WTC11 (cell line): ENCODE results near the gene ANKIB1. TPM values are rescaled to one million over a fixed set of nuclear protein-coding genes. Genes with fewer than 3 reads are reported as not detected.

ENCODE experiments used
- ATAC-seq: fragments of 200-7000 bp; cut with Tn5 transposase; 2 replicates; pipeline ENCODE4 v1.10.0; 2021; ENCODE audit warnings: mild to moderate bottlenecking, moderate library complexity
- CTCF ChIA-PET: fragments of 300-600 bp; sonication (Branson Sonifier 250); formaldehyde crosslinking; loops from one replicate; lab custom pipeline; 2021; ENCODE audit warnings: antibody characterized with exemption; lab: Charles Lee
- POLR2A ChIA-PET: fragments of 350-600 bp; sonication (Branson Sonifier 250); formaldehyde crosslinking; loops from one replicate; lab custom pipeline; 2021; ENCODE audit warnings: antibody characterized with exemption; lab: Charles Lee
- DNase-seq: peaks from one replicate; pipeline ENCODE4 v3.0.0; 2021; ENCODE audit warnings: low spot score
- H3K27ac Mint-ChIP-seq: 2 replicates; pipeline ENCODE4 v1.8.0; 2021; ENCODE audit warnings: mixed read lengths
- H3K27me3 Mint-ChIP-seq: 2 replicates; pipeline ENCODE4 v1.8.0; 2021; ENCODE audit warnings: low read depth, mild to moderate bottlenecking, moderate library complexity, mixed read lengths
- H3K36me3 Mint-ChIP-seq: 2 replicates; pipeline ENCODE4 v1.8.0; 2021; ENCODE audit warnings: mixed read lengths
- H3K4me1 Mint-ChIP-seq: 2 replicates; pipeline ENCODE4 v1.8.0; 2022; ENCODE audit warnings: mixed read lengths
- H3K4me3 Mint-ChIP-seq: 2 replicates; pipeline ENCODE4 v1.8.0; 2021; ENCODE audit warnings: mild to moderate bottlenecking, moderate library complexity, mixed read lengths
- H3K9me3 Mint-ChIP-seq: 2 replicates; pipeline ENCODE4 v1.8.0; 2021; ENCODE audit warnings: mixed read lengths
- CREB1 ChIP-seq: sonication (generic); formaldehyde crosslinking; IDR thresholded peaks from 2 replicates; pipeline ENCODE4 v1.8.0; 2023; ENCODE audit warnings: mild to moderate bottlenecking, missing genetic modification reagents
- E2F1 ChIP-seq: sonication (generic); formaldehyde crosslinking; IDR thresholded peaks from 2 replicates; pipeline ENCODE4 v1.8.0; 2022; ENCODE audit warnings: mild to moderate bottlenecking, missing genetic modification reagents
- MXD4 ChIP-seq: fragments of 250-450 bp; sonication (Bioruptor Pico); IDR thresholded peaks from 2 replicates; pipeline ENCODE4 v1.8.0; 2021; ENCODE audit warnings: mild to moderate bottlenecking, moderate library complexity, borderline replicate concordance
- PRDM15 ChIP-seq: sonication (generic); formaldehyde crosslinking; IDR thresholded peaks from 2 replicates; pipeline ENCODE4 v1.8.0; 2022; ENCODE audit warnings: missing genetic modification reagents
- RELA ChIP-seq: sonication (generic); formaldehyde crosslinking; IDR thresholded peaks from 2 replicates; pipeline ENCODE4 v1.8.1; 2022; ENCODE audit warnings: missing genetic modification reagents, mild to moderate bottlenecking, borderline replicate concordance
- SMAD4 ChIP-seq: sonication (generic); formaldehyde crosslinking; IDR thresholded peaks from 2 replicates; pipeline ENCODE4 v1.8.0; 2022; ENCODE audit warnings: mild to moderate bottlenecking, missing genetic modification reagents
- ZBTB43 ChIP-seq: sonication (generic); formaldehyde crosslinking; IDR thresholded peaks from 2 replicates; pipeline ENCODE4 v1.8.1; 2023; ENCODE audit warnings: mild to moderate bottlenecking, missing genetic modification reagents
- ZNF281 ChIP-seq: sonication (generic); formaldehyde crosslinking; IDR thresholded peaks from 2 replicates; pipeline ENCODE4 v1.8.0; 2023; ENCODE audit warnings: mild to moderate bottlenecking, missing genetic modification reagents
- ZNF317 ChIP-seq: sonication (generic); formaldehyde crosslinking; IDR thresholded peaks from 2 replicates; pipeline ENCODE4 v1.8.1; 2023; ENCODE audit warnings: low read depth, mild to moderate bottlenecking, moderate library complexity, missing genetic modification reagents, borderline replicate concordance
- ZNF425 ChIP-seq: fragments of 250-450 bp; sonication (Bioruptor Pico); conservative IDR thresholded peaks from 2 replicates; pipeline ENCODE4 v1.9.0; 2021; ENCODE audit warnings: mild to moderate bottlenecking
- ZNF532 ChIP-seq: fragments of 250-450 bp; sonication (Bioruptor Pico); IDR thresholded peaks from 2 replicates; pipeline ENCODE4 v1.9.0; 2021; ENCODE audit warnings: mild to moderate bottlenecking, borderline replicate concordance
- ZNF671 ChIP-seq: fragments of 250-450 bp; sonication (Bioruptor Pico); IDR thresholded peaks from 2 replicates; pipeline ENCODE4 v1.8.0; 2021; ENCODE audit warnings: mild to moderate bottlenecking
- total RNA-seq: library from RNA; stranded (reverse); gene quantifications from 3 replicates; pipeline ENCODE4 v1.2.3, GENCODE V29; 2021
- TF ChIP-seq, protein P1 (sequence below): sonication (generic); formaldehyde crosslinking; IDR thresholded peaks from 2 replicates; pipeline ENCODE4 v1.8.1; 2023; ENCODE audit warnings: mild to moderate bottlenecking, missing genetic modification reagents, moderate library complexity
- TF ChIP-seq, protein P2 (sequence below): sonication (generic); formaldehyde crosslinking; IDR thresholded peaks from 2 replicates; pipeline ENCODE4 v1.8.0; 2023; ENCODE audit warnings: missing genetic modification reagents
- TF ChIP-seq, protein P3 (sequence below): fragments of 250-450 bp; sonication (Bioruptor Pico); IDR thresholded peaks from 2 replicates; pipeline ENCODE4 v1.8.0; 2021; ENCODE audit warnings: mild to moderate bottlenecking

The ANKIB1 gene
- total RNA-seq, 1 experiment from 2014 or later: 38.5 TPM

GRCh38 chr7:92336662-92337340 lies 91.0 kb downstream of the ANKIB1 start:
- TF ChIP-seq, protein P1, sequence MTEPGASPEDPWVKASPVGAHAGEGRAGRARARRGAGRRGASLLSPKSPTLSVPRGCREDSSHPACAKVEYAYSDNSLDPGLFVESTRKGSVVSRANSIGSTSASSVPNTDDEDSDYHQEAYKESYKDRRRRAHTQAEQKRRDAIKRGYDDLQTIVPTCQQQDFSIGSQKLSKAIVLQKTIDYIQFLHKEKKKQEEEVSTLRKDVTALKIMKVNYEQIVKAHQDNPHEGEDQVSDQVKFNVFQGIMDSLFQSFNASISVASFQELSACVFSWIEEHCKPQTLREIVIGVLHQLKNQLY: no peak
- TF ChIP-seq, protein P2, sequence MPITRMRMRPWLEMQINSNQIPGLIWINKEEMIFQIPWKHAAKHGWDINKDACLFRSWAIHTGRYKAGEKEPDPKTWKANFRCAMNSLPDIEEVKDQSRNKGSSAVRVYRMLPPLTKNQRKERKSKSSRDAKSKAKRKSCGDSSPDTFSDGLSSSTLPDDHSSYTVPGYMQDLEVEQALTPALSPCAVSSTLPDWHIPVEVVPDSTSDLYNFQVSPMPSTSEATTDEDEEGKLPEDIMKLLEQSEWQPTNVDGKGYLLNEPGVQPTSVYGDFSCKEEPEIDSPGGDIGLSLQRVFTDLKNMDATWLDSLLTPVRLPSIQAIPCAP: no peak
- TF ChIP-seq PRDM15 (CRISPR knock-in tag) (no peak), ZNF425 (CRISPR knock-in tag) (no peak), ZNF281 (CRISPR knock-in tag) (no peak), CREB1 (no peak), RELA (CRISPR knock-in tag) (no peak), ZBTB43 (CRISPR knock-in tag) (no peak), SMAD4 (no peak)
- TF ChIP-seq, protein P3, sequence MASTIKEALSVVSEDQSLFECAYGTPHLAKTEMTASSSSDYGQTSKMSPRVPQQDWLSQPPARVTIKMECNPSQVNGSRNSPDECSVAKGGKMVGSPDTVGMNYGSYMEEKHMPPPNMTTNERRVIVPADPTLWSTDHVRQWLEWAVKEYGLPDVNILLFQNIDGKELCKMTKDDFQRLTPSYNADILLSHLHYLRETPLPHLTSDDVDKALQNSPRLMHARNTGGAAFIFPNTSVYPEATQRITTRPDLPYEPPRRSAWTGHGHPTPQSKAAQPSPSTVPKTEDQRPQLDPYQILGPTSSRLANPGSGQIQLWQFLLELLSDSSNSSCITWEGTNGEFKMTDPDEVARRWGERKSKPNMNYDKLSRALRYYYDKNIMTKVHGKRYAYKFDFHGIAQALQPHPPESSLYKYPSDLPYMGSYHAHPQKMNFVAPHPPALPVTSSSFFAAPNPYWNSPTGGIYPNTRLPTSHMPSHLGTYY (CRISPR knock-in tag): no peak
- H3K36me3 Mint-ChIP-seq: peaks cover 8% of the 10 kb centered on the region
- peak overlapping the region; percentile 54; the same call in 1 of the 2 replicates for H3K27ac Mint-ChIP-seq
- ChIA-PET POLR2A (no interaction called here), CTCF (interaction anchor here (0.9 kb wide), 1 partner anchor 87 kb away, joined by 4 read pairs; no protein-coding TSS in a partner anchor)
- no peak overlapping the region for H3K4me3 Mint-ChIP-seq
- ATAC-seq: no peak
- no peak for DNase-seq
- peaks cover 9% of the 10 kb centered on the region for H3K9me3 Mint-ChIP-seq
- peaks cover 4% of the 10 kb centered on the region; the same call in 1 of the 2 replicates for H3K4me1 Mint-ChIP-seq
- H3K27me3 Mint-ChIP-seq: no peaks in the 10 kb centered on the region

DNA sequence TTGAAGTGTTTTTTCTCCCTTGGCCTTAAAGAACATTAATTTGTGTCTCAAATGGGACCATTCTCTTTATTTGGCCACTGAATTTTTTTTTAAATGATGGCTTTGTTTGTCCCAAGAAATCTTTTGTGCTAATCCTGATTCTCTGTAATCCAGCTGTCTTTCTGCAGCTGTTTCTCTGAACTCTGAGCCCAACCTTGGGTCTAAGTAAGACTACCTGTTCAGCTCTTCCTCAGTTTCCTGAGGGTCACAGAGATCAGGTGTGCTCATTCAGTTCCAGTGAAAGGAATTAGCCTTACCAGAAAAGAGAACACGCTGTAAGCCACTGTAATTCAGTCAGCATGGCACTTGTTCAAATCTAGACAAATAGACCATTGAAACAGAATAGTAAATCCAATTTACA lies 94.2 kb downstream of the ANKIB1 start:
- no peak overlapping the region for H3K27ac Mint-ChIP-seq
- H3K9me3 Mint-ChIP-seq: peaks cover 9% of the 10 kb centered on the region
- H3K4me3 Mint-ChIP-seq: no peak overlapping the region
- DNase-seq: no peak
- POLR2A ChIA-PET: no interaction called here
- ATAC-seq: no peak
- no peaks in the 10 kb centered on the region for H3K27me3 Mint-ChIP-seq
- CTCF ChIA-PET: no interaction called here
- peaks cover 4% of the 10 kb centered on the region; the same call in 1 of the 2 replicates for H3K4me1 Mint-ChIP-seq
- peaks cover 8% of the 10 kb centered on the region for H3K36me3 Mint-ChIP-seq
- TF ChIP-seq ZNF532 (CRISPR knock-in tag) (no peak), ZNF317 (no peak), ZNF671 (CRISPR knock-in tag) (no peak), E2F1 (CRISPR knock-in tag) (no peak), MXD4 (CRISPR knock-in tag) (no peak)
